HCT116 (cell line): Measurements from ENCODE around the gene AKAP8.

Source experiments
- POLR2A ChIP-seq: IDR thresholded peaks from 2 replicates; pipeline ENCODE4 v1.7.0; 2011; ENCODE audit warnings: borderline replicate concordance; ENCODE audit not compliant: insufficient read depth, insufficient read length; ENCODE audit errors: extremely low read depth
- TF ChIP-seq, protein P1 (sequence below): IDR thresholded peaks from 2 replicates; pipeline ENCODE4 v1.6.1; 2012

DNA sequence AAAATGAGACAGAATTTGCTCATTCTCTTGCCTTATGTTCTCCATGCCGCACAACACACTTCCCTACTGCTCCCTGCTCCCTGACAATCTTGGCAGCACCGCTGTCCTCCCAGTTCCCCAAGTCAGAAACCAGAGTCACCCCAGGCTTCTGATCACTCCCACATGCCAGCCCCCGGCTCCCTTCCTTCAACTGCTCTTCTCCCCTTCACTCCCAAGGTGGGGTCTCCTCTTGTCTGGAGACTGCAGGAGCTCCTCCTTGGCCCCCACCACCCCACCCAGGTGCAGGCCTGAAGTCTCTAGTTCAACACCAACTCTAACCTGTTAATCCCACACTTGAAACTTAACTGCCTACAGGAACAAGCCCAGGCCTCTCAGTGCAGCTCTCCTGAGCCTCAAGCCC, 16.8 kb upstream of the AKAP8 start:
- no peak for TF ChIP-seq POLR2A
- TF ChIP-seq, protein P1, sequence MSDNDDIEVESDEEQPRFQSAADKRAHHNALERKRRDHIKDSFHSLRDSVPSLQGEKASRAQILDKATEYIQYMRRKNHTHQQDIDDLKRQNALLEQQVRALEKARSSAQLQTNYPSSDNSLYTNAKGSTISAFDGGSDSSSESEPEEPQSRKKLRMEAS, result no peak
